ENCODE results near the gene ACRBP. TPM values are rescaled to one million over a fixed set of nuclear protein-coding genes. Genes with fewer than 3 reads are reported as not detected.
"Not testable (repeated sequence)": the region's sequence is repeated elsewhere in the genome, so short reads cannot be mapped to it uniquely, and the experiment has no call there.

Gene ACRBP
- total RNA-seq, 1 donor from 2014 or later: 9.8 TPM

DNA sequence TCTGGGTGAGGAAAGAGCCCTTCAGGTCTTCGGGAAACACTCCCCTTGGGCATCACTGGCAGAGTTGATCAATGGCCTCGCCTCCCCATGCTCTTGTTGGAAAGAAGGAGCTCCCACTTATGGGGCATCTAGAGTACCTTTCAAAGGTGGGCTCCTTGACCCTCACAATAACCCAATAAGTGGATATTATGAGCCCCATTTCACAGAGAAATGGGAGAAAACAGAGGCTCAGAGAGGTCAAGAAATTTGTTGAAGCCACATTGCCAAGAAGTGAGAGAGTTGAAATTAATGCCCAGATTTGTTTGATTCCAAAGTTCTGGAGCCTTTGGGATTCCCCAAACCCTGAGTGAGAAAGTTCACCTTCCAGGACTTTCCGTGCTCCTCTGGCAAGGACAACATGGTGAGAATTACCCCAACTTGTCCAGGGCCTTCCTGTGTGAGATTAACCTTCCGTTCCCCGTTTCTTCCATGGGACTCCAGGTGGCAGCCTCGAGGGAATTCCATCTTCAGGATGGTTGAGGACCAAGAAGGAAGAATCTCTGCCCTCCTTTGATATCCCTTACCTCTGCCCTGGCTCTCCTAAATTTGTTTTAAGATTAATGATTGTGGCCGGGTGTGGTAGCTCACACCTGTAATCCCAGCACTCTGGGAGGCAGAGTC, 32.6 kb downstream of the ACRBP start:
- DNase-seq (ENCODE audit: low spot score): no peak

DNA sequence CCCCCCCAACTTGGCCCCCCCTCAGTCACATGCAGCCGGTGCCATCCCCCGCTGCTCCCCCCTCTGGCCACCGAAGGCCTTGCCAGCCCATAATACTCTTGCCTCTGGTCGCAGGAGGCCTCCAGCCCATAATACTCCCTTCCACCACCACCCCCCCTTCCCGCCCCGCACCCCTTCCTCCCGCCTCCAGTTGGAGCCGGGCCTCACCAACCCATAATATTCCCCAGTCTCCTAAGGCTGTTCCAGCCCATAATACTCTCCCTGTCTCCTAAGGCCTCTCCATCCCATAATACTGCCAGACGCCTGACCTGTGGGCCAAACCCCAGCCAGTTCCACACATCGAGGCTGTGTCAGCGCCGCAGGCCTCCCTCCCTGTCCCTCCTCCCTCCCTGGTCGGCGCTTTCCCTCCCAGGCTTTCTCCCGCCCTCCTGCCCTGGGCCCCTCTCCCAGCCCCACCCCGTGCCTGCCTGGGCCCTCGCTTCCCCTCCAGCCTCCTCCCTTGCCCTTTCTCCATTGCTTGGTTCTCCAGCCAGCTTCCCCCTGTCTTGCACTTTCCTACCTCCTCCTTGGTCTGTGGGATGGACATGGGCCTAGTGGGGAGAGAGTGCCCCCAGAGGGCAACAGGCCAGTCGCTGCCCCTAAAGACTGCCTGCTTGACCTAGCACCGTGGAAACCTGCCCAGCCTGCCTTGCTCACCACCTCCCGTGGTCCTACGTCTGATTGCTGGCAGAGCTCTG, 33.3 kb downstream of the ACRBP start:
- peak; percentile 94 for DNase-seq (ENCODE audit: low spot score)

DNA sequence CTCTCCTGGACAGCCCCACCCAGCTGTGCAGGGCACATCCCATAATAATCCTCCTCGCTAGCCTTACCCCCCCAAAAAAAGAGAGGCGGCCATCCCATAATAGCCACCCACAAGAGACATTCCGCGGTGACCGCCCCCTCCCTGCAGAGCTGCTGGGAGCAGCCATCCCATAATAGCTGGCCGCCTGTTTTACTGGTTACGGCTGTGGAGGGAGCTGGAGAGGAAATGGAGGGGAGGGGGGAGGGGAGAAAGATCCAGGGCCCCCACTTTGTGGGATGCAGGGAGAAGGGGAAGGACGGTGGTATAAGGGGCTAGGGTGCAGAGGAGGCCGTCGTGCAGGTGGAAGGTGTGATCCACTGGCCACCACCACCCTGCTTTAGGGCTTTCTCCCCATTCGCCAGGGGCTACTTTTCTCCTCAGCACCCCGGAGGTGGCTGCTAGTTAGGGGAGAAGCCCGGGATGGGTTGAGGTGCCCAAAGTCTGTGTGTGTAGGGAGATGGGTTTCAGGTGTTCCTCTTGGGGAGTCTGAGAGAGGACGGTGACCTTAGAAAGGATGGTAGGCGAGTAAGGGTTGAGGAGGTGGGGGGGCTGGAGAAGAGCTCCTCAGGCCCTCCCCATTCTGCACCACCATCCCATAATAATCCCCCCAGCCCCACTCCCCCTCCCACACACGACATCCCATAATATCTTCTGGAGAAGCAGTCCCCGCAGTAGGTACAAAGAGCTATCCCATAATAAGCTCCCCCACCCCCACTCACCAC, 34.0 kb downstream of the ACRBP start:
- peak; percentile 79 for DNase-seq (ENCODE audit: low spot score)

DNA sequence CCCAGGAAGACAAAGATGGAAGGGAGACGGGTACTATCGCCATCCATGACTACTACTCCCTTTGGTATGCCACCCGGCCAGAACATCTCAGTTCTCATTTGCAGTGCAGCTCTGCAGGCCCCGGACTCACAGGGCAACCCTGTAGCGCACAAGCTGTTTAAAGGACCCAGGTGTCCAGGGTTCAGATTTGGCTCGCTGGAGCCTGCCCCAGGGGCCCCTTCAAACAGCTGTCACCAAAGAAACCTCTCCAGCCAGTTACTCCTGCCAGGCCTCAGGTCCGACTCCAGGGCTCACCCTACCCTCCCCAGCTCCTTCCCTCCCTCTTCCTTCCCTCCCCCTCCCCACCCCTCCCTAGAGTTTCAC, 34.6 kb downstream of the ACRBP start:
- DNase-seq (ENCODE audit: low spot score): no peak

GRCh38 chr12:6612247-6612646, 35.0 kb downstream of the ACRBP start:
- no peak for DNase-seq (ENCODE audit: low spot score)

- no peak for DNase-seq (ENCODE audit: low spot score)
Observed at GRCh38 chr12:6608592-6609281, 38.5 kb downstream of the ACRBP start.

GRCh38 chr12:6607751-6608591, 39.3 kb downstream of the ACRBP start:
- peak; percentile 65 for DNase-seq (ENCODE audit: low spot score)

- peak; percentile 56 for DNase-seq (ENCODE audit: low spot score)
Observed at GRCh38 chr12:6606331-6607131, 40.7 kb downstream of the ACRBP start.

GRCh38 chr12:6605421-6606330, 41.6 kb downstream of the ACRBP start:
- DNase-seq (ENCODE audit: low spot score): no peak

DNA sequence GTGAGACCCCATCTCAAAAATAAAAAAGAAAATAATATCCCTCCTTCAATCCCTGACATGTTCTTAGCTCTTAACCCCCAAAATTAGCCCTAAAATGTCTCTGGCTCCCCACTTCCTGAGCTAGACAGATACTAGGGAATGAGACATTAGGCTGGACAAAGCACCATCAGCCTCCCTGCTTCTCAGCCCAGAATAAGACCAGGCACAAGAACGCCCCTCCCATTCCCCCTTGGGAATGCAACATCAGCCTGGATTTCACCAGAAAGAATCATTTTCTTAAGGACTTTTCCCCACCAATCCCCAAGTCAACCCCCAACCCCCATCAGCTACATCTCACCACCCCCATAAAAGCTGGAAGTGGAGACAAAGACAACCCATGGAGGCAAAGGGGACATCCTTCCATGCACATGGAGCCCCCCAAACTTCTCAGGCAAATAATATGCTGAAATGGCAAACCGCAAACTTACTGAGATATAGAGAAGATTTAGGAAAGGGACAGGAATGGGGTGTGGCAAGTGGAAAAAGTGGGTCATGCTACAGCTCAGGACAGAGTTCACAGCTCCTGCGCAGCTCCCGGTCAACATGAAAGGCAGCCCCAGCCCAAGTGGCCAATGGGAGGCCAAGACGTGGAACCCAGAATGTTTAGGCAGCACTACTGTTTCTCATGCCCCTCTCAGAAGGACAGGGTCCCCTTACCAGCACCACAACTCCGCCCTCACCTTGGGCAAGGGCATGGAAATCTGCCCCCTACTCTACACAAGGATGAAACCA, 42.8 kb downstream of the ACRBP start:
- no peak for DNase-seq (ENCODE audit: low spot score)

DNA sequence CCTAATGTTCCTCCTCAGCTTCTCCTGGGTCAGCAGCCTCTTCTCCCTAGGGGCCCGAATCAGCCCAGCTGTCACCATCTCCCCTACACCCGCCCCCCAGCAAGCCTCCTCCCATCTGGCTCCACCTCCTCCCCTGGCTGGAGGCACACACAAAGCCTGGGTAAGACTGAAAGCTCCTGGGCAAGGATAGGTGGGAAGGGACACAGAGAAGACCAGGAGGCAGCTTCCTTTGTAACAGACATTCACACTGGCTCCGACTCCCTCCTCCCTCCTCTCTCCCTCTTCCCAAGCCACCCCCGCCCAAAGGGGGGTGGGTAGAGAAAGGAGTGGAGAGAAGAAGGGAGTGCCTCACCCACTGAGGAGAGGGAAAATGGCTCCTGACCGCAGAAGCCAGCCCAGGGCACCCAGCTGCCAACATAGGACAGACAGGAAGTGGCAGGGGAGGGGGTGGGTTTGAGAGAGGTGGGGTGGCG, 44.1 kb downstream of the ACRBP start:
- no peak for DNase-seq (ENCODE audit: low spot score)

DNA sequence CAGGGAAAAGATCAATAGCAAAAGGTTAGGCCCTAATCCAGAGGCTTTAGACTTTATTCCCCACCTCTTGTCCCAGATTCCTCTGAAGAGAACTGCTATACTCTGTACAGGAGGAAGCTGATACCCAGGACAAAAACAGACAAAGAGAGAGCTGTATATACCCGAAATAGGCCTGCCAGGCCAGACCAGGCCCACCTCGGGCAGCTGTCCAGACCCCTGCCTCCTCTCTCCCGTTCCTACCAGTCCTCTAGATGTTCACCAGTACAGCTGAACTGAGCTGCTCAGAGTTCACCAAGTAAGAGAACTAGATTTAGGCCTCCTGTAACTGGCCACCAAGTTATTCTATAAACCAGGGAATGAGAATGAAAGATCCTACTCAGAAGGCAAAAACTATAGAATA, 44.7 kb downstream of the ACRBP start:
- no peak for DNase-seq (ENCODE audit: low spot score)

DNA sequence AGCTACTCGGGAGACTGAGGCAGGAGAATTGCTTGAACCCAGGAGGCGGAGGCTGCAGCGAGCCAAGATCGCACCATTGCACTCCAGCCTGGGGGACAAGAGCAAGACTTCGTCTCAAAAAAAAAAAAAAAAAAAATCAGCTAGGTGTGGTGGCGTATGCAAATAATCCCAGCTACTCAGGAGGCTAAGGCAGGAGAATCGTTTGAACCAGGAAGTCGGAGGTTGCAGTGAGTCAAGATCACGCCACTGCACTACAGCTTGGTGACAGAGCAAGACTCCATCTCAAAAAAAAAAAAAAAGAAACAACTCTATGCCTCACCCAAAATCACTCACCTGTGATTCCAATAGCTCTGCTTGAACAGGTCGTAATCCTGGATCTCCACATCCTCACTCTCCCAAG, 51.6 kb downstream of the ACRBP start:
- DNase-seq (ENCODE audit: low spot score): not testable (repeated sequence)

DNA sequence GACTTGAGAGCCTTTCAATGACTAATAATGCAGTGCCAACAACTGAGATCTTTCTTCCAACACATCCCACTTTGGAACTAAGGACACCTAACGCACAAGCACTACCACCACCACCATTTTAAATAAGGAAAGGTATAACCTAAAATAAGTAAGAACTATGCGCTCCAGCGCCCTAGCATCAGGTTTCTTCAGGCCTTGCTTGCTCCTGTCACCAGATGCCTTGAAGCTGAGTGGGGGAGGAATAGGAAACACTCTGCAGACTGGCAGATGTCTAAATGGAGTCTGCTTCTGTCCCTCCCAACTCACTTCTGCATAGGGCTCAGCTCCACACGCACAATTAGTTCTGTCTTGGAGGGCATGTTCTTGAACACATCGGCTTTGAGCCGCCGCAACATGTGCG, 55.1 kb downstream of the ACRBP start:
- DNase-seq (ENCODE audit: low spot score): no peak
